A549 (cell line): ENCODE measurements around the gene STAMBPL1.

Experiments used
- BHLHE40 ChIP-seq: IDR thresholded peaks from 2 replicates; pipeline ENCODE4 v1.6.1; 2012; ENCODE audit warnings: low read depth, low read length, inconsistent platforms
- CTCF ChIP-seq: fragments of >200 bp; sonication (Bioruptor Twin); formaldehyde crosslinking; IDR thresholded peaks from 3 replicates; pipeline ENCODE4 v1.5.1; 2016
- FOSL2 ChIP-seq, 2 experiments: fragments of 450-650 bp in 1 of 2; fragments of >200 bp in 1 of 2; sonication (Bioruptor Twin) in 1 of 2; formaldehyde crosslinking; IDR thresholded peaks; 2 replicates each; pipeline versions ENCODE4 v1.5.0 to v1.6.1; 2016 to 2020; ENCODE audit warnings: mild to moderate bottlenecking in 1 of 2, moderate library complexity in 1 of 2
- GATA3 ChIP-seq: IDR thresholded peaks from 2 replicates; pipeline ENCODE4 v1.6.1; 2012; ENCODE audit warnings: borderline replicate concordance
- JUN ChIP-seq, 2 experiments: fragments of >200 bp; sonication (Bioruptor Twin); formaldehyde crosslinking; IDR thresholded peaks; 2 replicates in 1 of 2; 3 replicates in 1 of 2; pipeline ENCODE4 v1.6.1; 2016 to 2017
- MAFK ChIP-seq: fragments of 450-650 bp; IDR thresholded peaks from 2 replicates; pipeline ENCODE4 v1.6.1; 2014; ENCODE audit not compliant: partially characterized antibody
- MYC ChIP-seq: IDR thresholded peaks from 2 replicates; pipeline ENCODE4 v1.6.1; 2012; ENCODE audit warnings: mild to moderate bottlenecking, inconsistent platforms, low read length, improper control_type of control experiment, borderline replicate concordance
- POLR2A ChIP-seq: IDR thresholded peaks from 2 replicates; pipeline ENCODE4 v1.6.1; 2012; ENCODE audit warnings: mild to moderate bottlenecking, low read length
- RAD21 ChIP-seq, 2 experiments: fragments of >200 bp in 1 of 2; sonication (Bioruptor Twin) in 1 of 2; formaldehyde crosslinking in 1 of 2; IDR thresholded peaks in 1 of 2; conservative IDR thresholded peaks in 1 of 2; 2 replicates in 1 of 2; 3 replicates in 1 of 2; pipeline ENCODE4 v1.6.1; 2012 to 2018; ENCODE audit warnings: inconsistent platforms in 1 of 2
- REST ChIP-seq: fragments of 200-600 bp; sonication (generic); IDR thresholded peaks from 2 replicates; pipeline ENCODE4 v1.6.1; 2016; ENCODE audit warnings: antibody characterized with exemption, mild to moderate bottlenecking, moderate library complexity
- RNF2 ChIP-seq: fragments of 200-600 bp; sonication (generic); IDR thresholded peaks from 2 replicates; pipeline ENCODE4 v1.6.1; 2016; ENCODE audit warnings: low read depth, mild to moderate bottlenecking, antibody characterized with exemption, moderate library complexity, borderline replicate concordance
- SMC3 ChIP-seq: fragments of >200 bp; sonication (Bioruptor Twin); formaldehyde crosslinking; IDR thresholded peaks from 3 replicates; pipeline ENCODE4 v1.6.1; 2018; ENCODE audit warnings: inconsistent platforms
- SREBF2 ChIP-seq: fragments of 450-650 bp; IDR thresholded peaks from 2 replicates; pipeline ENCODE4 v1.6.1; 2014; ENCODE audit warnings: mild to moderate bottlenecking, moderate library complexity

GRCh38 chr10:88835096-88835909, 44.7 kb upstream of the STAMBPL1 start:
- TF ChIP-seq JUN (IDR thresholded peaks at IDR 0.05), result no peak
- no peak for TF ChIP-seq POLR2A
- no peak for TF ChIP-seq GATA3
- no peak for TF ChIP-seq RNF2
- TF ChIP-seq CTCF, result peak; percentile 96
- no peak for TF ChIP-seq MAFK
- TF ChIP-seq FOSL2 (IDR thresholded peaks at IDR 0.05), result no peak
- no peak for TF ChIP-seq FOSL2 (CRISPR knock-in tag; IDR thresholded peaks at IDR 0.05)
- TF ChIP-seq RAD21 (conservative IDR thresholded peaks at IDR 0.05 in 1 of 2, IDR thresholded peaks at IDR 0.05 in 1 of 2), result peak; percentile 99
- TF ChIP-seq BHLHE40, result no peak
- TF ChIP-seq MYC, result peak; percentile 76; the same call in 1 of the 2 replicates
- no peak for TF ChIP-seq REST
- no peak for TF ChIP-seq SREBF2
- peak; percentile 97 for TF ChIP-seq SMC3
